Caki2 (cell line): Measurements from ENCODE around the gene GSTM1. TPM values are rescaled to one million over a fixed set of nuclear protein-coding genes. Genes with fewer than 3 reads are reported as not detected.

Source experiments
- total RNA-seq: library from RNA; depleted of rRNA; stranded (reverse); fragments of >200 nt; shearing (Covaris generic); gene quantifications from 2 replicates; pipeline ENCODE4 v1.2.3, GENCODE V29; 2014; ENCODE audit warnings: low replicate concordance; rRNA removed

The GSTM1 gene
- total RNA-seq, 1 experiment from 2014 or later = not detected

Other genes with a start within 250 kb of the GSTM1 start
- gene SYPL2, start 221.3 kb upstream of the GSTM1 start, total RNA-seq = not detected in 2 replicates
- gene ATXN7L2, start 203.9 kb upstream of the GSTM1 start, total RNA-seq = 1.5 and 2.8 TPM in 2 replicates
- 0.32 and 1.9 TPM in 2 replicates for gene CYB561D1, start 193.7 kb upstream of the GSTM1 start, total RNA-seq
- 0.51 and 3.4 TPM in 2 replicates for gene AMIGO1, start 178.1 kb upstream of the GSTM1 start, total RNA-seq
- gene GPR61, start 147.9 kb upstream of the GSTM1 start, total RNA-seq = not detected in 2 replicates
- 5.0 and 6.7 TPM in 2 replicates for gene GNAI3, start 139.2 kb upstream of the GSTM1 start, total RNA-seq
- gene GNAT2, start 68.2 kb upstream of the GSTM1 start, total RNA-seq = not detected in 2 replicates
- 131 and 135 TPM in 2 replicates for gene AMPD2, start 68.0 kb upstream of the GSTM1 start, total RNA-seq
- 13.6 and 21.7 TPM in 2 replicates for gene GSTM4, start 31.7 kb upstream of the GSTM1 start, total RNA-seq
- gene GSTM2, start 19.8 kb upstream of the GSTM1 start, total RNA-seq = 0.61 TPM in 1 of 2 replicates, not detected in the other
- gene GSTM5, start 24.4 kb downstream of the GSTM1 start, total RNA-seq = not detected in 2 replicates
- 90.4 and 119 TPM in 2 replicates for gene GSTM3, start 53.2 kb downstream of the GSTM1 start, total RNA-seq
- not detected in 2 replicates for gene EPS8L3, start 76.1 kb downstream of the GSTM1 start, total RNA-seq
- gene CSF1, start 223.0 kb downstream of the GSTM1 start, total RNA-seq = 13.8 and 42.1 TPM in 2 replicates